Loucy (cell line): ENCODE results near the gene STARD13.

Source experiments
- H2AFZ ChIP-seq: fragments of 200-600 bp; sonication (generic); 2 replicates; pipeline ENCODE4 v1.6.0; 2016; ENCODE audit warnings: antibody characterized with exemption, mild to moderate bottlenecking, low read length, moderate library complexity
- H3F3A ChIP-seq: fragments of 200-600 bp; 2 replicates; pipeline ENCODE4 v1.6.0; 2016; ENCODE audit warnings: antibody characterized with exemption, low read depth, mild to moderate bottlenecking
- H3K27me3 ChIP-seq: fragments of 200-600 bp; sonication (generic); 2 replicates; pipeline ENCODE4 v1.6.1; 2014; ENCODE audit warnings: low read length, mild to moderate bottlenecking; ENCODE audit not compliant: insufficient read depth, poor library complexity, severe bottlenecking
- H3K36me3 ChIP-seq: fragments of 200-600 bp; sonication (generic); 2 replicates; pipeline ENCODE4 v1.6.1; 2016; ENCODE audit warnings: low read length; ENCODE audit not compliant: insufficient read depth
- H3K4me1 ChIP-seq: fragments of 200-600 bp; sonication (generic); 2 replicates; pipeline ENCODE4 v1.5.1; 2014; ENCODE audit warnings: low read length, mild to moderate bottlenecking; ENCODE audit not compliant: insufficient read depth, poor library complexity, severe bottlenecking
- H3K4me2 ChIP-seq: fragments of 200-600 bp; sonication (generic); 2 replicates; pipeline ENCODE4 v1.6.0; 2014; ENCODE audit warnings: antibody characterized with exemption, low read length, low read depth, mild to moderate bottlenecking; ENCODE audit not compliant: poor library complexity, severe bottlenecking
- H3K4me3 ChIP-seq: fragments of 200-600 bp; sonication (generic); 2 replicates; pipeline ENCODE4 v1.5.1; 2014; ENCODE audit warnings: low read length, mild to moderate bottlenecking, mixed read lengths; ENCODE audit not compliant: poor library complexity, severe bottlenecking
- H3K79me2 ChIP-seq: fragments of 200-600 bp; sonication (generic); 2 replicates; pipeline ENCODE4 v1.6.1; 2014; ENCODE audit warnings: low read length; ENCODE audit not compliant: insufficient read depth
- H3K9ac ChIP-seq: fragments of 200-600 bp; sonication (generic); 2 replicates; pipeline ENCODE4 v1.6.0; 2014; ENCODE audit warnings: mild to moderate bottlenecking, low read depth, low read length, moderate library complexity; ENCODE audit not compliant: poor library complexity, severe bottlenecking
- H3K9me2 ChIP-seq: fragments of 200-600 bp; sonication (generic); replicated peaks from 2 replicates; pipeline ENCODE4 v1.6.1; 2016; ENCODE audit warnings: low read depth, low read length, mixed read lengths
- H3K9me3 ChIP-seq: fragments of 200-600 bp; sonication (generic); 2 replicates; pipeline ENCODE4 v1.6.1; 2014; ENCODE audit warnings: mild to moderate bottlenecking, antibody characterized with exemption, low read length, low read depth; ENCODE audit not compliant: insufficient read depth
- H4K20me1 ChIP-seq: fragments of 200-600 bp; sonication (generic); 2 replicates; pipeline ENCODE4 v1.6.0; 2014; ENCODE audit warnings: antibody characterized with exemption, low read length, mild to moderate bottlenecking; ENCODE audit not compliant: insufficient read depth, poor library complexity, severe bottlenecking
- CTCF ChIP-seq: fragments of 200-600 bp; sonication (generic); conservative IDR thresholded peaks from 2 replicates; pipeline ENCODE4 v1.5.1; 2014; ENCODE audit warnings: mild to moderate bottlenecking, antibody characterized with exemption, low read length
- EZH2phosphoT487 ChIP-seq: fragments of 200-600 bp; IDR thresholded peaks from 2 replicates; pipeline ENCODE4 v1.6.1; 2018; ENCODE audit warnings: antibody characterized with exemption, mild to moderate bottlenecking, moderate library complexity, borderline replicate concordance

STARD13 gene

GRCh38 chr13:33125821-33126570 lies 159.6 kb downstream of the STARD13 start:
- TF ChIP-seq EZH2phosphoT487 (no peak), CTCF (no peak)
- Histone ChIP-seq H3K4me2 (no peak overlapping the region), H3K4me3 (no peak overlapping the region), H2AFZ (no peak overlapping the region), H3K36me3 (no peaks in the 10 kb centered on the region), H3K79me2 (no peaks in the 10 kb centered on the region), H3K9me2 (no peaks in the 10 kb centered on the region), H3K27me3 (no peaks in the 10 kb centered on the region), H4K20me1 (no peaks in the 10 kb centered on the region), H3K9ac (no peak overlapping the region), H3K4me1 (no peaks in the 10 kb centered on the region), H3F3A (no peaks in the 10 kb centered on the region), H3K9me3 (no peaks in the 10 kb centered on the region)

- Histone ChIP-seq H3K4me2 (no peak overlapping the region), H3F3A (no peaks in the 10 kb centered on the region), H4K20me1 (no peaks in the 10 kb centered on the region), H3K27me3 (no peaks in the 10 kb centered on the region), H3K9me2 (no peaks in the 10 kb centered on the region), H3K36me3 (no peaks in the 10 kb centered on the region), H3K9me3 (no peaks in the 10 kb centered on the region), H3K4me1 (no peaks in the 10 kb centered on the region), H3K79me2 (no peaks in the 10 kb centered on the region), H2AFZ (no peak overlapping the region), H3K9ac (no peak overlapping the region), H3K4me3 (no peak overlapping the region)
- TF ChIP-seq EZH2phosphoT487 = no peak
- no peak for TF ChIP-seq CTCF
Observed at GRCh38 chr13:33123066-33123859, 162.3 kb downstream of the STARD13 start.

GRCh38 chr13:33119856-33120543 lies 165.6 kb downstream of the STARD13 start:
- Histone ChIP-seq H2AFZ (no peak overlapping the region), H4K20me1 (no peaks in the 10 kb centered on the region), H3K9me2 (no peaks in the 10 kb centered on the region), H3K36me3 (no peaks in the 10 kb centered on the region), H3K4me1 (no peaks in the 10 kb centered on the region), H3K9me3 (no peaks in the 10 kb centered on the region), H3K9ac (no peak overlapping the region), H3K79me2 (no peaks in the 10 kb centered on the region), H3K4me3 (no peak overlapping the region), H3F3A (no peaks in the 10 kb centered on the region), H3K4me2 (no peak overlapping the region), H3K27me3 (no peaks in the 10 kb centered on the region)
- TF ChIP-seq CTCF = no peak
- TF ChIP-seq EZH2phosphoT487 = no peak
